ENCODE results near the gene GPN2.

GPN2 gene

DNA sequence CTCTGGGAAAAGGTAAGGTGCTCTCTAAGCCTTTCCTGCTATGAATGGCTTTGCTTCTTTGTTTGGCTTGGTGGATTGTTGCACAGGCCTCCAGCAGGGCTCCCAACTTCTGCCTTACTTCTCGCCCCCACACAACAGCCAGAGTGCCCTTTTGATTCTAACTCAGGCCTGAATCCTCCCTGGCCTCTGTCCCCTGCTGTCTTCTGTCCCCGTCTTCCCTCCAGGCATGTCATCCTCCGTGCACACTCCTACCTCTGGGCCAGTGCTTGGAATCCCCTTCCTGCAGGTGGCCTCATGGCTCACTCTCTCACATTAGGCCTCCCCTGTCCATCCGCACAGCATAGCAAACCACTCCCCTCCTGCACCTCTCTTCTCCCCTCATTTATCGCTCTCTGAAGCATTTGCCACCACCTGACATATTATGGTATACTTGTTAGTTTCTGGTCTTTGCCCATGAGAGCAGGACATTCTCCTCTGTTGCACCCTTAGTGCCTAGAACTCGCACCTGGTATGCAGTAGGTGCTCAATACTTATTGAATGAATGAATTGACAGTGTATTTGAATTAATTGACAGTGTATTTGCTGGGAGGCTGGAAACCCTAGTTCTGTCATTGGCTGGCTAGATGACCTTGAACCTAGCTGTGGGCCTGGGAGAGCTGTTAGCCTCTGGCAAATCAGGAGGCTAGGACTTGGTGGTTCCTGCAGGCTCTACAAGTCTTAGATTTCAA, 60.7 kb downstream of the GPN2 start:
- CTCF ChIA-PET = interaction anchor here (0.6 to 1.4 kb wide), 2 partner anchors 19 to 57 kb away, joined by 3 to 5 read pairs; no protein-coding TSS in a partner anchor
- no peak for DNase-seq (ENCODE audit: low spot score)
- no peak for TF ChIP-seq CTCF (conservative IDR thresholded peaks at IDR 0.05; ENCODE audit: low read depth)
- POLR2A ChIA-PET (ENCODE audit: low non-redundant PET) = interaction anchor here (0.7 kb wide), 1 partner anchor 131 kb away, joined by 3 read pairs; the partner anchor contains the start of gene KDF1
- peak overlapping the region; percentile 30 for H3K27ac ChIP-seq

GRCh38 chr1:26828411-26828991, 61.6 kb downstream of the GPN2 start:
- ChIA-PET POLR2A (ENCODE audit: low non-redundant PET) (no interaction called here), CTCF (interaction anchor here (0.6 to 1.0 kb wide), 4 partner anchors 19 to 125 kb away, joined by 3 to 5 read pairs (median 4); no protein-coding TSS in a partner anchor)
- H3K27ac ChIP-seq = peak overlapping the region; percentile 30
- DNase-seq (ENCODE audit: low spot score) = no peak
- TF ChIP-seq CTCF (conservative IDR thresholded peaks at IDR 0.05; ENCODE audit: low read depth) = no peak

DNA sequence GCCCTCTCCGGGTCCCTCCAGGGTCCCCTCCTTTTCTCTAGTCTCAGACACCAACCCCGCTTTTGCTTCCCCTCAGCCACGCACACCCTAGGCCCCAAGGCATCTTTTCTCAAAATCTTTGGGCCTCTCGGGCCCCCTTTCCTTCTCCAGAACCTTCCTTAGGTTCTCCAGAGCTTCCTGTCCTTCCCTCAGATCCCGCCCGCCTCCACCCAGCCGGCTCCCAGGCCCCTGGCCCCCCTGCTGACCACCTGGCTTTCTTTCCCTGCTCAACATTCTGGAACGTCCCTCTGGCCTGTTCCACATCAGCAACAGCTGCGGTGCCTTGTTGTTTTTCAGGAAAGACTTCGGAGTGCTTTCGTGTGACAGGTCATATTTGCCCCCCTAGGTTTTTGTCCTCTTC, 62.4 kb downstream of the GPN2 start:
- TF ChIP-seq CTCF (conservative IDR thresholded peaks at IDR 0.05; ENCODE audit: low read depth) = no peak
- no peak for DNase-seq (ENCODE audit: low spot score)
- H3K27ac ChIP-seq = peak overlapping the region; percentile 82
- CTCF ChIA-PET = interaction anchor here (0.6 to 1.0 kb wide), 3 partner anchors 13 to 124 kb away, joined by 3 to 5 read pairs (median 3); no protein-coding TSS in a partner anchor
- POLR2A ChIA-PET (ENCODE audit: low non-redundant PET) = no interaction called here

- peak overlapping the region; percentile 82 for H3K27ac ChIP-seq
- CTCF ChIA-PET = interaction anchor here (0.8 kb wide), 1 partner anchor 14 kb away, joined by 3 read pairs; no protein-coding TSS in a partner anchor
- POLR2A ChIA-PET (ENCODE audit: low non-redundant PET) = no interaction called here
- no peak for DNase-seq (ENCODE audit: low spot score)
- TF ChIP-seq CTCF (conservative IDR thresholded peaks at IDR 0.05; ENCODE audit: low read depth) = no peak
These were observed 62.9 kb downstream of the GPN2 start for GRCh38 chr1:26827106-26827604.

DNA sequence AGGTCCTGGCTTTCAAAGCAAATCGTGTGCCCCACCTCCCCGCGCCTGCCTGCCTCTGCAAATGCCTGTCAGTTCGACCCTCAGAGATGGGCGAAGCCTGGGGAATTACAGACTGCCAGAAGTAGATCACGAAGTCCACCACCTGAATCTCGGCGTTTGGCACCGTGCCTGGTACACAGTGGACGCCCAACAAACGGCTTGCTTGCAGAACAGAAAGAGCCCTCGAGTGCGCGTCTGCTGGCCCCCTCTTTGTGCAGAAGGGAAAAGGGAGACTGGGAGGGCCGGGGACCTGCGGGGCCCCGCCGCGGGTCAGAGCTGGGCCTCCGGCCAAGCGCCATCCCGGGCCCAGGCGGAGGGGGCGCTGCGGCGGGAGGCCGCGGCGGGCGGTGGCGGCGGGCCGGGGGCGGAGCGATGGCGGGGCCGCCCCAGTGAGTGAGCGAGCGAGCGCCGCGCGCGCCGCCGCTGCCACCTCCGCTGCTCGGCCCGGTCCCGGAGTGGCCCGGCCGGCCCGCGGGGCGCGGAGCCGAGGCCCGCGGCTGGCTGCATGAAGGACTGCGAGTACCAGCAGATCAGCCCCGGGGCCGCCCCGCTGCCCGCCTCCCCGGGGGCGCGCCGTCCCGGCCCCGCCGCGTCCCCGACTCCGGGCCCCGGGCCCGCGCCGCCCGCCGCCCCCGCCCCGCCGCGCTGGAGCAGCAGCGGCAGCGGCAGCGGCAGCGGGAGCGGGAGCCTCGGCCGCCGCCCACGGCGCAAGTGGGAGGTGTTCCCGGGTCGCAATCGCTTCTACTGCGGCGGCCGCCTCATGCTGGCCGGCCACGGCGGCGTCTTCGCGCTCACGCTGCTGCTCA, 63.6 kb downstream of the GPN2 start, which contains the start of gene ZDHHC18:
Gene ZDHHC18, plus strand, starts transcription at position 428 of the 845 bp plus-strand sequence. Its CDS starts 117 bp downstream, at position 545.
- POLR2A ChIA-PET (ENCODE audit: low non-redundant PET) = interaction anchor here (0.6 kb wide), 1 partner anchor 20 kb away, joined by 3 read pairs; no protein-coding TSS in a partner anchor
- CTCF ChIA-PET = interaction anchor here (0.5 to 1.0 kb wide), 3 partner anchors 16 to 25 kb away, joined by 3 to 5 read pairs (median 4); no protein-coding TSS in a partner anchor
- H3K27ac ChIP-seq = peak within 1 kb of the TSS; percentile 82
- DNase-seq (ENCODE audit: low spot score) = peak; percentile 69
- TF ChIP-seq CTCF (conservative IDR thresholded peaks at IDR 0.05; ENCODE audit: low read depth) = peak; percentile 88

Measured in RWPE1 (cell line).